HG03175 (cell line): ENCODE results near the gene CAMKMT.
"Not testable (repeated sequence)": the region's sequence is repeated elsewhere in the genome, so short reads cannot be mapped to it uniquely, and the experiment has no call there.

Source experiments
- ATAC-seq: cut with Tn5 transposase; IDR thresholded peaks from one replicate; pipeline ENCODE4 v1.9.1; 2021; ENCODE audit warnings: mild to moderate bottlenecking, moderate library complexity; ENCODE audit not compliant: unreplicated experiment

The CAMKMT gene

GRCh38 chr2:44358503-44358902 is 3.2 kb upstream of the CAMKMT start:
- ATAC-seq, result no peak

- peak; percentile 16 for ATAC-seq
Measured at GRCh38 chr2:44360749-44361329, 908 bp upstream of the CAMKMT start.

GRCh38 chr2:44362207-44363015 is 664 bp downstream of the CAMKMT start:
- peak; percentile 23 for ATAC-seq

GRCh38 chr2:44364604-44365003 is 2.9 kb downstream of the CAMKMT start:
- no peak for ATAC-seq

DNA sequence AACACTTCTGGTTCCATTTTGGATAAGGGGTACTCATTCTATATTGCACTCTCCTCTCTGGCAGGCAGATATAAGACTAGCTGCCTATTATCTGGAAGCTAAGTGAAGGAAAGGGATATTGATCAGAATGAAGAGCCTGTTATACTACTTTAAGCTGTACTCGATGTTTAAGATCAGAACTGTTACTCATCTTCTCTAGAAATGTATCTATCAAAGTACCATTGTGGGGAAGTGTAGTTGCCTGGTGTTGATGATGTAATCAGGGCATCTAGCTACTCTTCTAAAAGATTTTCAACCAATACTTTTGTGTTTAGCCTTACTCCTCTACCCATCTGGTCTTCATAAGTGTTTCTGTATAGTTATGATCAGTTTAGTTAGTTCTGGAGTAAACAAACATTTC is 5.8 kb downstream of the CAMKMT start:
- no peak for ATAC-seq

DNA sequence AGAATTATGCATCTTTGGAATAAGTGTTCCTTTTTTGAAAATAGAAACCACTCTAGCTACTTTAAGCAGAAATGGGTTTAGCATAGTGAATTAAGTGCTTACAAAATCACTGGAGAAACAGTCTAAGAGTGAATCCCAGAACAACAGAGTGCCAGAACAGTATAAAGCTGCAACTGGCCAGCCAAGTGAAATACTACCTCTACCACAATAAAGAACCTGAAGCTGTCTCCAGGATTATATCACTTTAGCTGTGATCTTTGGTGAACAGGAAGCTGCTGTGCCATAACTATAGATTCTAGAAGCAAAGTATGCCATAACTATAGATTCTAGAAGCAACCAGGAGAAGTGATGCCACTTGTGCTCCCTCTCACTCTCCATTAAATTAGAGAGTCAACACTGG is 7.6 kb downstream of the CAMKMT start:
- no peak for ATAC-seq

GRCh38 chr2:44371445-44371844 is 9.7 kb downstream of the CAMKMT start:
- no peak for ATAC-seq

GRCh38 chr2:44372246-44372645 is 10.5 kb downstream of the CAMKMT start:
- no peak for ATAC-seq

DNA sequence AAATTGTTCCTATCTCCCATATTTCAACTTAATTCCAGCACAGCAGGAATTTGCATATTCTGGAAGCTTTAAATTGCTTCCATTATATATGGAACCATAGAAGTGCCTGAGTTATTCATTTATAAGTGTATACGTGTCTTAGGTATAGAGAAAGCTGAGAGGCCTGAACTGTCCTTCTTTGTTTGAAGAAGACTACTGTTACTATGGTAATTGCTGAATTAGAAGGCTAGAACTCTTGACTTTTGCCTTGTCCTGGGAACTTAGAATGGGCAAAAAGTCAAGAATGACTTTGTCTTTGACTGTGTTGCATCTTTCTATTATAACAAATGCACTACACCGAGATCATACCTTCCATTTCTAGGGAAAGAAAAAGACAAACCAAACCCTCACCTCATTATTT is 15.7 kb downstream of the CAMKMT start:
- ATAC-seq, result no peak

DNA sequence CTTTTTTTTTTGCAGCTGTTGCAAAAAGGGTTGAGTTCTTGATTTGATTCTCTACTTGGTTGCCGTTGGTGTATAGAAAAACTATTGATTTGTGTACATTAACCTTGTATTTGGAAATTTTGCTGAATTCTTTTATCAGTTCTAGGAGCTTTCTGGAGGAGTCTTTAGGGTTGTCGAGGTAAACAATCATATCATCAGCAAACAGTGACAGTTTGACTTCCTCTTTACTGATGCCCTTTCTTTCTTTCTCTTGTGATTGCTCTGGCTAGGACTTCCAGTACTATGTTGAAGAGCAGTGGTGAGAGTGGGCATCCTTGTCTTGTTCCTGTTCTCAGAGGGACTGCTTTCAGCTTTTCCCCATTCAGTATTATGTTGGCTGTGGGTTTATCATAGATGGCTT is 23.5 kb downstream of the CAMKMT start:
- ATAC-seq, result not testable (repeated sequence)

DNA sequence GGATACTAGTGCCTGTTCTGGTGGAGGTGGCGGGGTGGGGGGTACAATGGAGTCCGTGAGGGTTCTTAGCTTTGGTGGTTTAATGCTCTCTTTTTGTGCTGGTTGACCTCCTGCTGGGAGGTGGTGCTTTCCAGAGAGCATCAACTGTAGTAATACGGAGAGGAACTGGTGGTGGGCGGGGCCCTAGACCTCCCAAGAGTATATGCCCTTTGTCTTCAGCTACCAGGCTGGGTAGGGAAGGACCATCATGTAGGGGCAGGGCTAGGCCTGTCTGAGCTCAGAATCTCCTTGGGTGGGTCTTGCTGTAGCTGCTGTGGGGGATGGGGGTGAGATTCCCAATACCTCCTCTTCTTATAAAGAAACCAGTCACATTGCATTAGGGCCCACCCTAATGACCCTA is 27.1 kb downstream of the CAMKMT start:
- no peak for ATAC-seq

DNA sequence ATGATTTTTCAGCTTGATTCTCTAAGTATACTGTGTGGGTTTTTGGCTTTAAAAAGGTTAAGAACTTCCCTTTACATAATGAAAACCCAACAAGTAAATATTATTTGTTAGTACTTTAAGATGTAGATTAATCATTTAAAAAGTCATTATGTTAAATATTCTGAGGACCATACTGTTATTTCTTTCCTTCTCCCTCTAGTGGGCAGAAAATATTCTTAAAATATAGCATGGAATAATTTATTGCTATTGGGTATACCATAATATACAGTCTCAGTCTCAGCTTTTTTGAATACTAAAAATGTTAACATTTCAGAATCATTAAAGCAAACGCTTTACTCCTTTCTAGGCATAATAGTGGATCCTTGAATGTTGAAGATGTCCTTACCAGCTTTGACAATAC is 28.1 kb downstream of the CAMKMT start:
- ATAC-seq, result no peak

- no peak for ATAC-seq
Measured at GRCh38 chr2:44392338-44392943, 30.7 kb downstream of the CAMKMT start.

- no peak for ATAC-seq
Measured at GRCh38 chr2:44397447-44398175, 35.9 kb downstream of the CAMKMT start.

GRCh38 chr2:44398243-44398897 is 36.6 kb downstream of the CAMKMT start:
- no peak for ATAC-seq

DNA sequence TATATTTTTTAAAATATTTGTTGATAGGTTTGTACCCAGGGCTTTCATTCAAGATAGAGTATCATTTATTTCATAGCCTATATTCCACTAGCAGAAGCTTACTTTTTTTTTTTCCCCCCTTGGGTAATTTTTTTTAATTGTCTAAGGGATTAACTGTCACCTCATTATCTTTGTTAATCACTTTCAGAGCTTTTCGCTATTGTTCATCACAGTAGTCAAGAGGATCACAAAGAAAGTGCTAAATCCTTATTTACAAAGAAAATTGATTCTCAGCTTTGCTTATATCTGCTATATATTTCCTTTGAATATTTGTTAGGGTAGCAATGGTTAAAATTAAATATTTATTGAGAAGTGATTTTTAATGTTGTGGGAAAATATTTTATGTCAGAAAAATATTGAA is 59.0 kb downstream of the CAMKMT start:
- no peak for ATAC-seq

DNA sequence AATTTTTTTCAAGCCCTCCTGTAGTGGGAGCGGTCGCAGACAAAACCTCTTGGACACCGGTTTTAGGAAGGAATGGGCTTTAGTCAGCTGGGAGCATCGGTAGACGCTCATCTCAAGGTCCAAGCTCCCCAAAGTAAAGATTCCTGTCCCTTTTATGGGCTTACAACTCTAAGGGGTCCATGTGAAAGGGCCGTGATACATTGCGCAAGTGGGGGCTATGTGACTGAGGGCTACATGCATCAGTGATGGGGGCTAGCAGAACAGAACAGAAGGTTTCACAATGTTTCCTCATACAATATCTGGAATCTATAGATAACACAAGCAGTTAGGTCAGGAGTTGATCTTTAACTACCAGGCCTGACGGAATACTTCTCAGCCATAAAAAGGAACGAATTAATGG is 62.5 kb downstream of the CAMKMT start:
- no peak for ATAC-seq

DNA sequence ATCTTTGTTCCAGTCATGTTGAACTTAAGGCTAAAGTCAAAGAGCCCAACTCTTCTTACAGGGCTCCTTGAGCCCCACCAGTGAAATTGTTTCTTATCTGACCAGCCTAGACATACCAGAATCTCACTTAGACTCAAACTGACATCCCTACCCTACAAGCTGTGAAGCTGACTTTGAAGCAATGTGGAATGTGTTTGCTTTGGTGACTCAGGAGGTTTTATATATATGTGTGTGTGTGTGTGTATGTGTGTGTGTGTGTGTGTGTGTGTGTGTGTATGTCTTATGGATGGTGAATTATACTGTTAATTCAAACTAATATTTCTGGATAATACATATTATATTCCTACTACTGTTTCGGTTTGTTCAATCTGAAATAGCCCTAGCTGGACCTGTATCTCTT is 67.3 kb downstream of the CAMKMT start:
- ATAC-seq, result no peak

- no peak for ATAC-seq
Measured at GRCh38 chr2:44430342-44430741, 68.6 kb downstream of the CAMKMT start.

- ATAC-seq, result no peak
Measured at GRCh38 chr2:44433895-44434294, 72.1 kb downstream of the CAMKMT start.

GRCh38 chr2:44441200-44441599 is 79.5 kb downstream of the CAMKMT start:
- ATAC-seq, result no peak
